NCI-H774 (cell line): ENCODE results near the gene CDH23.

Experiments used
- DNase-seq: peaks from one replicate; lab custom pipeline; 2025; lab: John Stamatoyannopoulos, UW

Gene CDH23

GRCh38 chr10:71687480-71687879 is 290.8 kb downstream of the CDH23 start:
- no peak for DNase-seq

- DNase-seq = no peak
These were observed 291.5 kb downstream of the CDH23 start for GRCh38 chr10:71688256-71688655.

GRCh38 chr10:71690094-71690720 is 293.5 kb downstream of the CDH23 start:
- DNase-seq = no peak

GRCh38 chr10:71691405-71691804 is 294.7 kb downstream of the CDH23 start:
- DNase-seq = no peak

GRCh38 chr10:71692598-71693306 is 296.0 kb downstream of the CDH23 start:
- DNase-seq = no peak

- DNase-seq = no peak
These were observed 296.7 kb downstream of the CDH23 start for GRCh38 chr10:71693377-71693776.

- no peak for DNase-seq
These were observed 297.4 kb downstream of the CDH23 start for GRCh38 chr10:71694039-71694501.

- no peak for DNase-seq
These were observed 297.8 kb downstream of the CDH23 start for GRCh38 chr10:71694567-71694968.

- DNase-seq = no peak
These were observed 299.1 kb downstream of the CDH23 start for GRCh38 chr10:71695502-71696476.

GRCh38 chr10:71696628-71697326 is 300.1 kb downstream of the CDH23 start:
- no peak for DNase-seq

- no peak for DNase-seq
These were observed 301.4 kb downstream of the CDH23 start for GRCh38 chr10:71697938-71698709.

- no peak for DNase-seq
These were observed 302.0 kb downstream of the CDH23 start for GRCh38 chr10:71698737-71699136.

- DNase-seq = no peak
These were observed 304.1 kb downstream of the CDH23 start for GRCh38 chr10:71700731-71701368.

GRCh38 chr10:71701496-71702132 is 304.9 kb downstream of the CDH23 start:
- DNase-seq = no peak

- no peak for DNase-seq
These were observed 306.9 kb downstream of the CDH23 start for GRCh38 chr10:71703577-71703976.

- no peak for DNase-seq
These were observed 308.1 kb downstream of the CDH23 start for GRCh38 chr10:71704816-71705215.

GRCh38 chr10:71705582-71705981 is 308.9 kb downstream of the CDH23 start:
- DNase-seq = no peak

GRCh38 chr10:71706216-71707121 is 309.7 kb downstream of the CDH23 start:
- DNase-seq = no peak

GRCh38 chr10:71707240-71707789 is 310.6 kb downstream of the CDH23 start:
- no peak for DNase-seq
